ENCODE data around the gene IL12RB1.
A peak's percentile ranks its signal among the peaks of the same experiment; 100 is the strongest.

The IL12RB1 gene

GRCh38 chr19:18086590-18087138, at the start of gene IL12RB1:
Gene IL12RB1, minus strand, starts transcription at chr19:18086934. Its CDS starts 111 bp downstream, at chr19:18086823.
- no peak for DNase-seq (ENCODE audit: low read depth)

- no peak for DNase-seq (ENCODE audit: low read depth)
Measured at GRCh38 chr19:18135712-18136584, 49.2 kb upstream of the IL12RB1 start.

GRCh38 chr19:18131841-18132596, 45.3 kb upstream of the IL12RB1 start:
- no peak for DNase-seq (ENCODE audit: low read depth)

- no peak for DNase-seq (ENCODE audit: low read depth)
Measured at GRCh38 chr19:18130523-18131242, 43.9 kb upstream of the IL12RB1 start.

- no peak for DNase-seq (ENCODE audit: low read depth)
Measured at GRCh38 chr19:18128805-18129204, 42.1 kb upstream of the IL12RB1 start.

GRCh38 chr19:18128044-18128443, 41.3 kb upstream of the IL12RB1 start:
- no peak for DNase-seq (ENCODE audit: low read depth)

- no peak for DNase-seq (ENCODE audit: low read depth)
Measured at GRCh38 chr19:18126097-18126496, 39.4 kb upstream of the IL12RB1 start.

- no peak for DNase-seq (ENCODE audit: low read depth)
Measured at GRCh38 chr19:18123819-18124218, 37.1 kb upstream of the IL12RB1 start.

GRCh38 chr19:18122860-18123795, 36.4 kb upstream of the IL12RB1 start:
- DNase-seq (ENCODE audit: low read depth): no peak

- no peak for DNase-seq (ENCODE audit: low read depth)
Measured at GRCh38 chr19:18122424-18122823, 35.7 kb upstream of the IL12RB1 start.

GRCh38 chr19:18121166-18121565, 34.4 kb upstream of the IL12RB1 start:
- DNase-seq (ENCODE audit: low read depth): no peak

- DNase-seq (ENCODE audit: low read depth): no peak
Measured at GRCh38 chr19:18120127-18120526, 33.4 kb upstream of the IL12RB1 start.

- no peak for DNase-seq (ENCODE audit: low read depth)
Measured at GRCh38 chr19:18119717-18120105, 33.0 kb upstream of the IL12RB1 start.

- no peak for DNase-seq (ENCODE audit: low read depth)
Measured at GRCh38 chr19:18119013-18119716, 32.4 kb upstream of the IL12RB1 start.

- no peak for DNase-seq (ENCODE audit: low read depth)
Measured at GRCh38 chr19:18118420-18119012, 31.8 kb upstream of the IL12RB1 start.

GRCh38 chr19:18117692-18118378, 31.1 kb upstream of the IL12RB1 start:
- peak; percentile 88 for DNase-seq (ENCODE audit: low read depth)

- DNase-seq (ENCODE audit: low read depth): no peak
Measured at GRCh38 chr19:18117364-18117691, 30.6 kb upstream of the IL12RB1 start.

GRCh38 chr19:18114483-18114882, 27.7 kb upstream of the IL12RB1 start:
- DNase-seq (ENCODE audit: low read depth): no peak

- no peak for DNase-seq (ENCODE audit: low read depth)
Measured at GRCh38 chr19:18113827-18114226, 27.1 kb upstream of the IL12RB1 start.
